Measurements from ENCODE around the gene PLEKHJ1. TPM values are rescaled to one million over a fixed set of nuclear protein-coding genes. Genes with fewer than 3 reads are reported as not detected.

PLEKHJ1 gene
- total RNA-seq, 6 experiments from 2014 or later: 24.4 to 49.3 (median 28.6) TPM

DNA sequence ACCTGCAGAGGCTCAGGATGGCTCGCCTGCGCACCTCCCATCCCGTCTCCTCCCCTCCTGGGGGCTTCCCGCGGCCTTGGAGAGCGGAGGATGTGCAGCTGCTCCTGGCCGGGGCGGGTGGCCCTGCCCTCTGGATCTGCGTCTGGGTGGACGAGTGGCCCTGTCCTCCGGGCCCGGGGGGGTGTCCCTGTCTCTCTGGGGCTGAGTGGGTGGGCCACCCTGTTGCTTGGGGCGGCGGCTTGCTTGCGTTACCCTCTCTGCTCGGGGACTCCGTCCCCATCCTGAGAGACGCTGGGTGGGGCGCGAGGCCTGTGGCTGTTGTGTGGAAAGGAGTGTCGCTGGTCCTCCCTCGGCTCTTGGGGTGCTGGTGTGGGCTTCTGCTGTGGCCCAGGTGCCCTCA lies 37.8 kb downstream of the PLEKHJ1 start:
- H3K9me3 ChIP-seq: no peaks in the 10 kb centered on the region
- ATAC-seq (no peak), DNase-seq (no peak)
- peaks cover 0 to 19% (median 4%) of the 10 kb centered on the region in 4 donors for H3K36me3 ChIP-seq
- intact Hi-C loops (cut with DNase I): no loop called here
- no peak overlapping the region for H3K27ac ChIP-seq
- WGBS (ENCODE audit: insufficient coverage, low coverage, low lambda C conversion rate, missing lambda C conversion rate): 93% methylated on average over 3 of the region's 22 CpGs
- no peak overlapping the region for H3K4me3 ChIP-seq
- TF ChIP-seq CTCF (IDR thresholded peaks at IDR 0.05) (no peak), POLR2A (IDR thresholded peaks at IDR 0.05) (no peak)
- H3K4me1 ChIP-seq: no peaks in the 10 kb centered on the region
- H3K27me3 ChIP-seq: no peaks in the 10 kb centered on the region

DNA sequence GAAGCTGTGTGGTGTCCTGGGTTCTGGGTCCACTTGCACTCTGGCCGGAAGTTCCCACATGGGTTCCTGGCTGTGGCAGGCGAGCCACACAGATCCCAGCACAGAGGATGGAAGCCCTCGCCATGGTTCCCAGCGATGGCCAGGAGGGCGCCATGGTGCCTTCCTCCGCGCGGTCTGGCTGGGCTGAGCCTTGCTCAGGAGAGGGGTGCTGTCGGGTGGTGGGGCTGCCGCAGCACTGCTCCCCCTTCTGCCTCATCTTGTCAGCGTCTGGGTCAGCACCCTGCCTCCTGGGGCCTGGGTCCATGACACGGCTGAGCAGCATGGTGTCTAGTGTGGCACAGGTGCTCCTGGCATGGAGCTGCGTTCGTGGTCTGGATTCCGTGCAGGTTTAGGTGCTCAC lies 38.9 kb downstream of the PLEKHJ1 start:
- Histone ChIP-seq H3K4me1 (no peaks in the 10 kb centered on the region), H3K36me3 (peaks cover 0 to 20% (median 3%) of the 10 kb centered on the region in 4 donors), H3K27ac (no peak overlapping the region), H3K27me3 (no peaks in the 10 kb centered on the region), H3K9me3 (no peaks in the 10 kb centered on the region), H3K4me3 (no peak overlapping the region)
- intact Hi-C loops (cut with DNase I): no loop called here
- WGBS (ENCODE audit: insufficient coverage, low coverage, low lambda C conversion rate, missing lambda C conversion rate): no CpG with 5 or more reads among the region's 15 CpGs
- DNase-seq (no peak), ATAC-seq (no peak)
- TF ChIP-seq CTCF (IDR thresholded peaks at IDR 0.05) (no peak), POLR2A (IDR thresholded peaks at IDR 0.05) (no peak)

DNA sequence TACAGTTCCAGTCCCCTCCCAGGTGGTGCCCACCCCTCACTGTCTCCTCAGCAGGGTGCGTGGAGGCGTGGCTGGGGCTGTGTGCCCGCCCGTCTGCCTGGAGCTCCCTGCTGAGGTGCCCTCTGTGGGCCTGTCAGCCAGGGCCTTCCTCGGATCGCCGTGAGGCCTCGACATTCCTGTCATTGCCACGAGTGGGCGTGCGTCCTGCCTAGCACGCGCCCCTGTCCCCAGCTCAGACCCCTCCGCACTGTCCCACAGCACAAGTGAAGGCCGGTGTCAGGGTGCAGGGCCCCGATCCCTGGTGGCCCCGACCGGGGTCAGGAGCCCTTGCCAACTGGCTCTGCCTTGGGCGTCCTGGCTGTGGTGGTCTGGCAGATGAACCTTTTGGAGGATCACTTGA lies 40.2 kb downstream of the PLEKHJ1 start:
- Histone ChIP-seq H3K36me3 (peaks cover 0 to 28% (median 6%) of the 10 kb centered on the region in 4 donors), H3K4me1 (no peaks in the 10 kb centered on the region), H3K4me3 (no peak overlapping the region), H3K9me3 (no peaks in the 10 kb centered on the region), H3K27me3 (no peaks in the 10 kb centered on the region), H3K27ac (no peak overlapping the region)
- 100% methylated on average over 3 of the region's 19 CpGs for WGBS (ENCODE audit: insufficient coverage, low coverage, low lambda C conversion rate, missing lambda C conversion rate)
- ATAC-seq: peak in 1 of 4 donors; percentile 5
- no peak for TF ChIP-seq POLR2A (IDR thresholded peaks at IDR 0.05)
- TF ChIP-seq CTCF (IDR thresholded peaks at IDR 0.05): no peak
- DNase-seq: no peak
- intact Hi-C loops (cut with DNase I): no loop called here

DNA sequence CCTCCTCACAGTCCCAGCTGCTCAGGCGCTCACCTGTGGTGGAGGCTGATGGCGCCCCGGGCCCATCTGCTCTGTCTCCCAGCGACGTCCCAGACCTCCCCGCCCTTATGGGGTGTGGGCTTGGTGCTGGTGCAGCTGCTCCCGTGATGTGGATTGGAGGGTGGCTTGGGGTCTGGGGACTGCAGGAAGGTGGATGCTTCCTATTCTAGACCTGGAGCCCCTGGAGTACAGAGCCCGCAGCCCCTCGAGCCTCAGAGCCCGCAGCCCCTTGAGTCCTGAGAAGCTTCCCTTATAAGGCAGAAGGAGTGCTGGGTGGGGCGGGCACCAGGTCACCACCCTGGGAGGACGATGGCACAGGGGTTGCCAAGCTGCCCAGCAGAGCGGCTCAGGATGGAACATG lies 40.8 kb downstream of the PLEKHJ1 start:
- intact Hi-C loops (cut with DNase I): no loop called here
- ATAC-seq (no peak), DNase-seq (no peak)
- WGBS (ENCODE audit: insufficient coverage, low coverage, low lambda C conversion rate, missing lambda C conversion rate): 92% methylated on average over 2 of the region's 13 CpGs
- peaks cover 0 to 29% (median 6%) of the 10 kb centered on the region in 4 donors for H3K36me3 ChIP-seq
- no peaks in the 10 kb centered on the region for H3K4me1 ChIP-seq
- H3K27me3 ChIP-seq: no peaks in the 10 kb centered on the region
- no peak for TF ChIP-seq POLR2A (IDR thresholded peaks at IDR 0.05)
- TF ChIP-seq CTCF (IDR thresholded peaks at IDR 0.05): no peak
- H3K27ac ChIP-seq: no peak overlapping the region
- no peaks in the 10 kb centered on the region for H3K9me3 ChIP-seq
- no peak overlapping the region for H3K4me3 ChIP-seq

Data from right lobe of liver (tissue), 6 donors.